SK-N-SH (cell line): ENCODE results near the gene ATP2B2.

Source experiments
- EZH2phosphoT487 ChIP-seq: fragments of 200-600 bp; sonication (generic); IDR thresholded peaks from 2 replicates; pipeline ENCODE4 v1.6.1; 2017; ENCODE audit warnings: low read depth, mixed run types, mild to moderate bottlenecking, antibody characterized with exemption, moderate library complexity, borderline replicate concordance
- NFIC ChIP-seq: IDR thresholded peaks from 2 replicates; pipeline ENCODE4 v1.4.0; 2012; ENCODE audit warnings: borderline replicate concordance
- SIN3A ChIP-seq: IDR thresholded peaks from 2 replicates; pipeline ENCODE4 v1.6.1; 2012; ENCODE audit warnings: low read depth, mild to moderate bottlenecking, low read length, moderate library complexity, borderline replicate concordance
- TEAD4 ChIP-seq: IDR thresholded peaks from 2 replicates; pipeline ENCODE4 v1.4.0; 2012; ENCODE audit warnings: mild to moderate bottlenecking, borderline replicate concordance; ENCODE audit not compliant: insufficient read depth
- YY1 ChIP-seq: IDR thresholded peaks from 2 replicates; pipeline ENCODE4 v1.4.0; 2012; ENCODE audit warnings: low read depth, mild to moderate bottlenecking
- TF ChIP-seq, protein P1 (sequence below): fragments of 200-600 bp; sonication (generic); IDR thresholded peaks from 2 replicates; pipeline ENCODE4 v1.6.1; 2017; ENCODE audit warnings: antibody characterized with exemption, mild to moderate bottlenecking, moderate library complexity

DNA sequence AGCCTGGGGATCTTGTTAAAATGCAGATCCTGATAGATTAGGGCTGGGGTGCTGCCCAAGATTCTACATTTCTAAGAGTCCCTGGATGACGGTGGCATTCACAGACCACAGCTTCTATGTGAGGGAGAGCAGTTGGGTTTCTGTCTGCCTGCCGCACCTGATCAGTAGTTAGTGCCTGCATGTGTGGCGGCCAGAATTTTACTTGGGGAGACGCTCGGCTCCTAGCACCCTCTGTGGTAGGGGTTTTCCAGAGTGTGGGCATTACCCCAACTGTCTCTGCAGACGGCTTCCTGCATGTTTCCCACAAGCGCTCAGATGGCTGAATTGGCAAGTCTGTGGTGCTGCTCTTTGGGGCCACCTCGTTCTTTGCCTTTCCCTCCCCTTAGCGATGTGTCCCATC lies 220.9 kb downstream of the ATP2B2 start:
- TF ChIP-seq, protein P1, sequence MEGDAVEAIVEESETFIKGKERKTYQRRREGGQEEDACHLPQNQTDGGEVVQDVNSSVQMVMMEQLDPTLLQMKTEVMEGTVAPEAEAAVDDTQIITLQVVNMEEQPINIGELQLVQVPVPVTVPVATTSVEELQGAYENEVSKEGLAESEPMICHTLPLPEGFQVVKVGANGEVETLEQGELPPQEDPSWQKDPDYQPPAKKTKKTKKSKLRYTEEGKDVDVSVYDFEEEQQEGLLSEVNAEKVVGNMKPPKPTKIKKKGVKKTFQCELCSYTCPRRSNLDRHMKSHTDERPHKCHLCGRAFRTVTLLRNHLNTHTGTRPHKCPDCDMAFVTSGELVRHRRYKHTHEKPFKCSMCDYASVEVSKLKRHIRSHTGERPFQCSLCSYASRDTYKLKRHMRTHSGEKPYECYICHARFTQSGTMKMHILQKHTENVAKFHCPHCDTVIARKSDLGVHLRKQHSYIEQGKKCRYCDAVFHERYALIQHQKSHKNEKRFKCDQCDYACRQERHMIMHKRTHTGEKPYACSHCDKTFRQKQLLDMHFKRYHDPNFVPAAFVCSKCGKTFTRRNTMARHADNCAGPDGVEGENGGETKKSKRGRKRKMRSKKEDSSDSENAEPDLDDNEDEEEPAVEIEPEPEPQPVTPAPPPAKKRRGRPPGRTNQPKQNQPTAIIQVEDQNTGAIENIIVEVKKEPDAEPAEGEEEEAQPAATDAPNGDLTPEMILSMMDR = no peak
- no peak for TF ChIP-seq TEAD4
- no peak for TF ChIP-seq EZH2phosphoT487
- no peak for TF ChIP-seq NFIC
- TF ChIP-seq YY1 = no peak
- no peak for TF ChIP-seq SIN3A
